SK-N-SH treated with all-trans-retinoic acid at 6 μM for 48 hours (cell line): Measurements from ENCODE around the gene MRPL11.

Source experiments
- ARNTL ChIP-seq: fragments of 450-650 bp; formaldehyde crosslinking; IDR thresholded peaks from 2 replicates; pipeline ENCODE4 v1.5.0; 2020; ENCODE audit warnings: low read depth, mild to moderate bottlenecking, moderate library complexity, borderline replicate concordance
- GLIS3 ChIP-seq: fragments of 250-450 bp; sonication (Bioruptor Pico); IDR thresholded peaks from 2 replicates; pipeline ENCODE4 v1.5.0; 2020; ENCODE audit warnings: mild to moderate bottlenecking, moderate library complexity
- PPARA ChIP-seq: fragments of 250-450 bp; sonication (Bioruptor Pico); IDR thresholded peaks from 2 replicates; pipeline ENCODE4 v1.5.0; 2020; ENCODE audit warnings: mild to moderate bottlenecking, borderline replicate concordance
- TOX ChIP-seq: fragments of 250-450 bp; sonication (Bioruptor Pico); IDR thresholded peaks from 2 replicates; pipeline ENCODE4 v1.8.0; 2021; ENCODE audit warnings: mild to moderate bottlenecking, moderate library complexity, borderline replicate concordance
- ZC3H10 ChIP-seq: fragments of 250-450 bp; sonication (Bioruptor Pico); IDR thresholded peaks from 2 replicates; pipeline ENCODE4 v1.5.1; 2021; ENCODE audit warnings: mild to moderate bottlenecking, moderate library complexity
- ZFP30 ChIP-seq: fragments of 450-650 bp; formaldehyde crosslinking; IDR thresholded peaks from 2 replicates; pipeline ENCODE4 v1.5.0; 2022; ENCODE audit warnings: mild to moderate bottlenecking, moderate library complexity
- ZNF565 ChIP-seq: fragments of 450-650 bp; formaldehyde crosslinking; conservative IDR thresholded peaks from 2 replicates; pipeline ENCODE4 v1.5.0; 2020; ENCODE audit warnings: low read depth, mild to moderate bottlenecking, moderate library complexity
- ZNF70 ChIP-seq: fragments of 450-650 bp; formaldehyde crosslinking; IDR thresholded peaks from 2 replicates; pipeline ENCODE4 v1.5.0; 2020; ENCODE audit warnings: mild to moderate bottlenecking, moderate library complexity
- ZNF8 ChIP-seq: fragments of 450-650 bp; formaldehyde crosslinking; IDR thresholded peaks from 2 replicates; pipeline ENCODE4 v1.5.0; 2020; ENCODE audit warnings: mild to moderate bottlenecking, moderate library complexity
- TF ChIP-seq, protein P1 (sequence below): fragments of 250-450 bp; sonication (Bioruptor Pico); IDR thresholded peaks from 2 replicates; pipeline ENCODE4 v1.8.0; 2020; ENCODE audit warnings: mild to moderate bottlenecking, moderate library complexity, borderline replicate concordance
- TF ChIP-seq, protein P2 (sequence below): fragments of 250-450 bp; sonication (Bioruptor Pico); IDR thresholded peaks from 2 replicates; pipeline ENCODE4 v1.5.0; 2020; ENCODE audit warnings: mild to moderate bottlenecking, moderate library complexity
- TF ChIP-seq, protein P3 (sequence below): fragments of 250-450 bp; sonication (Bioruptor Pico); IDR thresholded peaks from 2 replicates; pipeline ENCODE4 v1.8.0; 2021; ENCODE audit warnings: low read depth, mild to moderate bottlenecking, moderate library complexity, borderline replicate concordance

DNA sequence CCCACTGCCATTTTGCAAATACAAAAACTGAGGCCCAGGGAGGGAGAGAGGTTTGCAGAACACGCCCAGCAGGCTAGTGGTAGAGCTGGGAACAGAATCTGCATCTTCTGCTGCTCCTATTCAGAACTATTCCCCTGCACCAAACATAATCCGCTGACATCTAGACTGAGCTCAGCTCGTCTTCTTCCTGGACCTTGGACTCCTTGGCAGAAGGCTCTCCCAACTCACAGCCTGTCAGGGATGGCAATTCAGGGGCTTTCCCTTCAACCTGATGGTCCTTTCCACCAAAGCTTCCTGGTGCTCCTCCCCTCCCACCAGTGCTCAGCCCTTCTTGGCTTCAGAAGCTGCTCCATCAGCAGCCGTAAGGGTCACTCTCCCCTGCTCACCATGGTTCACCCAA, 27.3 kb downstream of the MRPL11 start:
- no peak for TF ChIP-seq ZNF8 (CRISPR knock-in tag)
- TF ChIP-seq ZC3H10 (CRISPR knock-in tag) = no peak
- TF ChIP-seq, protein P1, sequence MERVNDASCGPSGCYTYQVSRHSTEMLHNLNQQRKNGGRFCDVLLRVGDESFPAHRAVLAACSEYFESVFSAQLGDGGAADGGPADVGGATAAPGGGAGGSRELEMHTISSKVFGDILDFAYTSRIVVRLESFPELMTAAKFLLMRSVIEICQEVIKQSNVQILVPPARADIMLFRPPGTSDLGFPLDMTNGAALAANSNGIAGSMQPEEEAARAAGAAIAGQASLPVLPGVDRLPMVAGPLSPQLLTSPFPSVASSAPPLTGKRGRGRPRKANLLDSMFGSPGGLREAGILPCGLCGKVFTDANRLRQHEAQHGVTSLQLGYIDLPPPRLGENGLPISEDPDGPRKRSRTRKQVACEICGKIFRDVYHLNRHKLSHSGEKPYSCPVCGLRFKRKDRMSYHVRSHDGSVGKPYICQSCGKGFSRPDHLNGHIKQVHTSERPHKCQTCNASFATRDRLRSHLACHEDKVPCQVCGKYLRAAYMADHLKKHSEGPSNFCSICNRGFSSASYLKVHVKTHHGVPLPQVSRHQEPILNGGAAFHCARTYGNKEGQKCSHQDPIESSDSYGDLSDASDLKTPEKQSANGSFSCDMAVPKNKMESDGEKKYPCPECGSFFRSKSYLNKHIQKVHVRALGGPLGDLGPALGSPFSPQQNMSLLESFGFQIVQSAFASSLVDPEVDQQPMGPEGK = no peak
- no peak for TF ChIP-seq ZFP30 (CRISPR knock-in tag)
- no peak for TF ChIP-seq GLIS3 (CRISPR knock-in tag)
- no peak for TF ChIP-seq PPARA (CRISPR knock-in tag)
- TF ChIP-seq, protein P2, sequence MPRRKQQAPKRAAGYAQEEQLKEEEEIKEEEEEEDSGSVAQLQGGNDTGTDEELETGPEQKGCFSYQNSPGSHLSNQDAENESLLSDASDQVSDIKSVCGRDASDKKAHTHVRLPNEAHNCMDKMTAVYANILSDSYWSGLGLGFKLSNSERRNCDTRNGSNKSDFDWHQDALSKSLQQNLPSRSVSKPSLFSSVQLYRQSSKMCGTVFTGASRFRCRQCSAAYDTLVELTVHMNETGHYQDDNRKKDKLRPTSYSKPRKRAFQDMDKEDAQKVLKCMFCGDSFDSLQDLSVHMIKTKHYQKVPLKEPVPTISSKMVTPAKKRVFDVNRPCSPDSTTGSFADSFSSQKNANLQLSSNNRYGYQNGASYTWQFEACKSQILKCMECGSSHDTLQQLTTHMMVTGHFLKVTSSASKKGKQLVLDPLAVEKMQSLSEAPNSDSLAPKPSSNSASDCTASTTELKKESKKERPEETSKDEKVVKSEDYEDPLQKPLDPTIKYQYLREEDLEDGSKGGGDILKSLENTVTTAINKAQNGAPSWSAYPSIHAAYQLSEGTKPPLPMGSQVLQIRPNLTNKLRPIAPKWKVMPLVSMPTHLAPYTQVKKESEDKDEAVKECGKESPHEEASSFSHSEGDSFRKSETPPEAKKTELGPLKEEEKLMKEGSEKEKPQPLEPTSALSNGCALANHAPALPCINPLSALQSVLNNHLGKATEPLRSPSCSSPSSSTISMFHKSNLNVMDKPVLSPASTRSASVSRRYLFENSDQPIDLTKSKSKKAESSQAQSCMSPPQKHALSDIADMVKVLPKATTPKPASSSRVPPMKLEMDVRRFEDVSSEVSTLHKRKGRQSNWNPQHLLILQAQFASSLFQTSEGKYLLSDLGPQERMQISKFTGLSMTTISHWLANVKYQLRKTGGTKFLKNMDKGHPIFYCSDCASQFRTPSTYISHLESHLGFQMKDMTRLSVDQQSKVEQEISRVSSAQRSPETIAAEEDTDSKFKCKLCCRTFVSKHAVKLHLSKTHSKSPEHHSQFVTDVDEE (CRISPR knock-in tag) = no peak
- no peak for TF ChIP-seq ARNTL (CRISPR knock-in tag)
- no peak for TF ChIP-seq ZNF565 (CRISPR knock-in tag)
- TF ChIP-seq TOX (CRISPR knock-in tag) = no peak
- TF ChIP-seq, protein P3, sequence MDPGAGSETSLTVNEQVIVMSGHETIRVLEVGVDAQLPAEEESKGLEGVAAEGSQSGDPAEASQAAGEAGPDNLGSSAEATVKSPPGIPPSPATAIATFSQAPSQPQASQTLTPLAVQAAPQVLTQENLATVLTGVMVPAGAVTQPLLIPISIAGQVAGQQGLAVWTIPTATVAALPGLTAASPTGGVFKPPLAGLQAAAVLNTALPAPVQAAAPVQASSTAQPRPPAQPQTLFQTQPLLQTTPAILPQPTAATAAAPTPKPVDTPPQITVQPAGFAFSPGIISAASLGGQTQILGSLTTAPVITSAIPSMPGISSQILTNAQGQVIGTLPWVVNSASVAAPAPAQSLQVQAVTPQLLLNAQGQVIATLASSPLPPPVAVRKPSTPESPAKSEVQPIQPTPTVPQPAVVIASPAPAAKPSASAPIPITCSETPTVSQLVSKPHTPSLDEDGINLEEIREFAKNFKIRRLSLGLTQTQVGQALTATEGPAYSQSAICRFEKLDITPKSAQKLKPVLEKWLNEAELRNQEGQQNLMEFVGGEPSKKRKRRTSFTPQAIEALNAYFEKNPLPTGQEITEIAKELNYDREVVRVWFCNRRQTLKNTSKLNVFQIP (CRISPR knock-in tag) = no peak
- no peak for TF ChIP-seq ZNF70 (CRISPR knock-in tag)
